DND-41 (cell line): ENCODE results near the gene TFEC.

ENCODE experiments used
- EZH2 ChIP-seq: IDR thresholded peaks from 3 replicates; pipeline ENCODE4 v1.6.1; 2012; ENCODE audit warnings: borderline replicate concordance, low read depth, mild to moderate bottlenecking, moderate library complexity, low read length, inconsistent platforms; ENCODE audit not compliant: severe bottlenecking
- TF ChIP-seq, protein P1 (sequence below): IDR thresholded peaks from 2 replicates; pipeline ENCODE4 v1.5.1; 2012; ENCODE audit warnings: borderline replicate concordance, low read length, moderate library complexity, mild to moderate bottlenecking; ENCODE audit not compliant: poor library complexity, severe bottlenecking; ENCODE audit errors: extremely low read depth

DNA sequence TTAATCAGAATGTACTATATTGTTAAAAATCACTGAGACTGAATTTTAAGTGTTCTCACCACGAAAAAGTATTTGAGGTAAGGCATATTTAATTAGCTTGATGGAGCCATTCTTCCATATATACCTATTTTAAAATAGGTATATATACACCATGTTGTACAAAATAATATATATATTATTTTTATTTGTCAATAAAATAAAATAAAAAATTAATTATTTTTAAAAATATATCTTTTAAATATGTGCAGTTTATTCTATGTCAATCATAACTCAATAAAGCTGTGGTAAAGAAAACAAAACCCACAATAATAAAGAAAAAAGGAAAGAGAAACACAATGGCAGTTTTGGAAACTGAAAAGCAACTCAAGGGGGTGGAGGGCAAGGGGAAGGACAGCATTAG, 33.6 kb upstream of the TFEC start:
- TF ChIP-seq, protein P1, sequence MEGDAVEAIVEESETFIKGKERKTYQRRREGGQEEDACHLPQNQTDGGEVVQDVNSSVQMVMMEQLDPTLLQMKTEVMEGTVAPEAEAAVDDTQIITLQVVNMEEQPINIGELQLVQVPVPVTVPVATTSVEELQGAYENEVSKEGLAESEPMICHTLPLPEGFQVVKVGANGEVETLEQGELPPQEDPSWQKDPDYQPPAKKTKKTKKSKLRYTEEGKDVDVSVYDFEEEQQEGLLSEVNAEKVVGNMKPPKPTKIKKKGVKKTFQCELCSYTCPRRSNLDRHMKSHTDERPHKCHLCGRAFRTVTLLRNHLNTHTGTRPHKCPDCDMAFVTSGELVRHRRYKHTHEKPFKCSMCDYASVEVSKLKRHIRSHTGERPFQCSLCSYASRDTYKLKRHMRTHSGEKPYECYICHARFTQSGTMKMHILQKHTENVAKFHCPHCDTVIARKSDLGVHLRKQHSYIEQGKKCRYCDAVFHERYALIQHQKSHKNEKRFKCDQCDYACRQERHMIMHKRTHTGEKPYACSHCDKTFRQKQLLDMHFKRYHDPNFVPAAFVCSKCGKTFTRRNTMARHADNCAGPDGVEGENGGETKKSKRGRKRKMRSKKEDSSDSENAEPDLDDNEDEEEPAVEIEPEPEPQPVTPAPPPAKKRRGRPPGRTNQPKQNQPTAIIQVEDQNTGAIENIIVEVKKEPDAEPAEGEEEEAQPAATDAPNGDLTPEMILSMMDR = no peak
- no peak for TF ChIP-seq EZH2
